ENCODE measurements around the gene ADPRHL1.

ADPRHL1 gene

GRCh38 chr13:113365583-113365970 lies 87.7 kb downstream of the ADPRHL1 start:
- no peak for DNase-seq (ENCODE audit: low read depth)
- H3K4me3 ChIP-seq (ENCODE audit: low read depth, low read length) = no peak overlapping the region

DNA sequence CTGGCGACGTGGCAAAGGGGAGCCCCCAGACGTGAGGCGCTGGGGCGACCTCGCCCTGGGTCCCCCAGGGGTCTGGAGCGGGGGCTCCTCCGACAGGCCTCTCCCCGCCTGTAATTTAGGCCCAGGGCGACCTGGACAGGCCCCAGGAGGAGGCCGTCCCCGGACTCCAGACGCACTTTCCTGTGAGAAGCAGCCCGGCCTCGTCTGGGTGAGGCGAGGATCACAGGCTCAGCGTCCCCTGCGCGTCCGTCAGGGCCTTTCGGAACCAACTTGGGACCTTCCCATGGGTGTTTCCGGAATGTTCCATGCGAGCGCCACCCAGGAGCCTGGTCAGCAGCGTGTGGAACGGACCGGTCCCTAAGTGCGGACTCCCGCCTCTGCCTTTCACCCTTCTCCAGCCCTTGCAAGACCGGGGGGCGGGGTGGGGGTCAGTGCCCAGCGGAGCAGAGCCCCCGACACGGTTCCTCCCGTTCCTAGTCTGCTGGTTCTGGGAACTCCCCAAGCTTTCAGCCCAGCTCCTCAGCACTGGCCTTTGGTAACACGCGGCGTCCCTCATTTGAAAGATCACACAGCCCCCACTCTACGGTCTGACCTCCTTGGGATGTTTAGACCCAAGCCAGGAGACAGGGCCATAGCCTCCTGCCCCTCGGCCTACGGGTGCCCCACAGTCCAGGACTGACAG lies 88.2 kb downstream of the ADPRHL1 start:
- DNase-seq (ENCODE audit: low read depth) = no peak
- H3K4me3 ChIP-seq (ENCODE audit: low read depth, low read length) = peak overlapping the region; percentile 41

DNA sequence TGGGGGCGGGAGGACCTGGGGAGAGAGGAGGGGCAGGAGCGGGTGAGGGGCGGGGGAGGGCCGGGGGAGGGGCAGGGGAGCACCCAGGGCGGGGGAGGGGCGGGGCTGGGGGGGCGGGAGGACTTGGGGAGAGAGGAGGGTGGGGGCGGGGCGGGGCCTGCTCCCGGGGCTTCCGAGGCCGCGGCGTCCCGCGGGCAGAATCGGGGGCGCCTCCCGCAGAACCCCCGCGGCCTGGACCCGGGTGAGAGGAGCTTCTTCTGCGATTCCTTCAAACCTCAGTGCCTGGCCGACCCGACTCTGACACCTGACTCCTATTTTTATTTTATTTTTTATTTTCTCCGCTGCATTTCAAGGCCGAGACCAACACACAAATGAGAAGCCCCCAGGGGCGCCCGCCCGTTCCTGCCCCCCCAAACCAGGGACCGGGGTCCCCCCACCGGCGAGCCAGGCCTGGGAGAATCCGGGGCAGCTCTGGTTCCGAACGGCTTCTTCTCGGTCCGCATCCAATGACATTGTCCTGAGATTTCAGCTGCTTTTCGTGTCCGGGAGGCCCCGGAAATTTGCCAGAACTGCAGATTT lies 88.9 kb downstream of the ADPRHL1 start:
- H3K4me3 ChIP-seq (ENCODE audit: low read depth, low read length) = peak overlapping the region; percentile 41
- DNase-seq (ENCODE audit: low read depth) = no peak

GRCh38 chr13:113361406-113361805 lies 91.9 kb downstream of the ADPRHL1 start:
- no peak overlapping the region for H3K4me3 ChIP-seq (ENCODE audit: low read depth, low read length)
- DNase-seq (ENCODE audit: low read depth) = no peak

GRCh38 chr13:113360446-113360845 lies 92.8 kb downstream of the ADPRHL1 start:
- no peak for DNase-seq (ENCODE audit: low read depth)
- no peak overlapping the region for H3K4me3 ChIP-seq (ENCODE audit: low read depth, low read length)

- DNase-seq (ENCODE audit: low read depth) = no peak
- no peak overlapping the region for H3K4me3 ChIP-seq (ENCODE audit: low read depth, low read length)
These were observed 93.7 kb downstream of the ADPRHL1 start for GRCh38 chr13:113359571-113359970.

DNA sequence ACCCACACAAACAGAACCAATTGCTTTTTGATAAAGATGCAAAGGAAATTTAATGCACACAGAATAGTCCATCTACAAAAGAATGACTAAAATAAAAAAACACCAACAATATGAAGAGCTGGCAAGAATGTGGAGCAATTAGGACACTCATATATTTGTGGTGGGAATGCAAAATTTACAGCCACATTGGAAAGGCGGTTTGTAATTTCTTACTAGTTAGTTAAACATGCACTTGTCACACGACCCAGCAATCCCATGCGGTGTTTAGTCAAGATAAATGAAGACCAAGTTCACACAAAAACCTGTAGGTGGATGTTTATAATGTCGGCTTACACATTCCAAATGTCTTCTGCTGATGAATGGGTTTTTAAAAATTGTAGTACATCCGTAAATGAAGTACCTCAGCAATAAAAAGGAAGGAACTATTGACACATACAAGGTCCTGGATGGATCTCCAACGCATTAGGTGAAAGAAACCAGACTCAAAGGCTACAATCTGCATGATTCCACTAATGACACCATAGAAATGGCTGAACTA lies 94.6 kb downstream of the ADPRHL1 start:
- no peak for DNase-seq (ENCODE audit: low read depth)
- H3K4me3 ChIP-seq (ENCODE audit: low read depth, low read length) = no peak overlapping the region

GRCh38 chr13:113357529-113357928 lies 95.8 kb downstream of the ADPRHL1 start:
- DNase-seq (ENCODE audit: low read depth) = peak; percentile 31

GRCh38 chr13:113356596-113356995 lies 96.7 kb downstream of the ADPRHL1 start:
- no peak for DNase-seq (ENCODE audit: low read depth)
- no peak overlapping the region for H3K4me3 ChIP-seq (ENCODE audit: low read depth, low read length)

More at GRCh38 chr13:113357529-113357928, 95.8 kb downstream of the ADPRHL1 start:
- no peak overlapping the region for H3K4me3 ChIP-seq (ENCODE audit: low read depth, low read length)

- no peak for DNase-seq (ENCODE audit: low read depth)
These were observed 97.7 kb downstream of the ADPRHL1 start for GRCh38 chr13:113355621-113356020.

GRCh38 chr13:113354831-113355610 lies 98.3 kb downstream of the ADPRHL1 start:
- no peak overlapping the region for H3K4me3 ChIP-seq (ENCODE audit: low read depth, low read length)
- DNase-seq (ENCODE audit: low read depth) = no peak

More at GRCh38 chr13:113355621-113356020, 97.7 kb downstream of the ADPRHL1 start:
- H3K4me3 ChIP-seq (ENCODE audit: low read depth, low read length) = no peak overlapping the region

GRCh38 chr13:113353254-113353653 lies 100.0 kb downstream of the ADPRHL1 start:
- no peak overlapping the region for H3K4me3 ChIP-seq (ENCODE audit: low read depth, low read length)
- DNase-seq (ENCODE audit: low read depth) = no peak

DNA sequence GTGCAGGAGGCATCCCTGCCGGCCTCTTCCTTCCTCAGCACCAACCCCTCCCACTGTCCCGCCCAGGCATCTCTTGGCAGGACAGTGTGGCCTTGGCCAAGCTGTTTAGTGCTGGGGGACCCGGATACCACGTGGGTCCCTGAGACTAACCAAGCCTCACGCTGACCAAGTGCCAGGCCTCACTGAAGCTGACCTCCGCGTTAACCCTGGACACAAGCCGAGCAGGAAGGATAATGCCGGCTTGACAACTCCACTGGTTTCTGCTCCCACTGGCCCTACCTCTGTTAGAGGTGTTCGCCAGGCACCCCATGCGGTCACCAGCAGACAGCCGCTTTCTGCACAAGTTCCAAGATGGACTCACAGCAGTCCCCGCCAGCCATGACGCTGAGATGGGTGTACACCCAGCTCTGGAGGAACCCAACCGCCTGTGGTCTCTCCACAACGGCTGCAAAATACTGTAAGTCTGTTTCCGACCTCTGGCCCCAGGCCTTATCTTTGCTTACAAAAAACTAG lies 101.7 kb downstream of the ADPRHL1 start:
- H3K4me3 ChIP-seq (ENCODE audit: low read depth, low read length) = no peak overlapping the region
- no peak for DNase-seq (ENCODE audit: low read depth)

GRCh38 chr13:113350938-113351335 lies 102.4 kb downstream of the ADPRHL1 start:
- DNase-seq (ENCODE audit: low read depth) = no peak
- H3K4me3 ChIP-seq (ENCODE audit: low read depth, low read length) = no peak overlapping the region

DNA sequence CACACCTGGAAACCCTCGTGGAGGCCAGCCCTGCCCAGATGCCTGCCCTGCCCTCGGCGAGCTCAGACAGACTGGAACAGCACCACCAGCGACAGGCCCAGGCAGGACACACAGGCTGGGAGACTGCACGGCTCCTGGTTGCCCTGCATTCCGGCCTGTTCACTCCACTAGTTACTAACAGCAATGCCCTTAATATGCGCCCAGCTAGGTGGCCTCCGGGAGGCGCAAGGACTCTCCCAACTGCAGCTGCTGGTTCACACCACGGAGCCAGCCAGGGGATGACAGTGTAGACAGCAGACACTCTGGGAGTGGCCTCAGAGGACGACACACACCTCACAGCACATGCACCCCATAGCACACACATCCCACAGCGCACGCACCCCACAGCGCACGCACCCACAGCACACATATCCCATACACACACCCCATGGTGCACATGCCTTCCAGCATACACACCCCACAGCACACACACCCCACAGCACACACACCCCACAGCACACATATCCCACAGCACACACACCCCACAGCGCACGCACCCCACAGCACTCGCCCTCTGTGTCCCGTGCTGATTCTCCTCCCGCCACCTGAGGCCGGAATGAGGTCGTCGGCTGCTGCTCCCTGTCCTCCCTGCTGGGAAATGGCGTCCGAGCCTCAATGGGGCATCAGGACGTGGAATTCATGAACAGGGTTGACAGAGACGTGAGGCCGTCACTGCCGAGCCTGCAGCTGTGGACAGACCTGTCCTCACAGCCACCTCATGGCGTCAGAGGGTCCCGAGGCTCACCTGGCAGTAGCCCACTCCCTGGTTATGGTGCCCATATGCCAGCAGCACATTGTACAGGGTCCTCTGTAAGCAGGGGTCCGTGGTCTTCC lies 103.0 kb downstream of the ADPRHL1 start:
- H3K4me3 ChIP-seq (ENCODE audit: low read depth, low read length) = no peak overlapping the region
- no peak for DNase-seq (ENCODE audit: low read depth)

All from skeletal muscle cell (primary cell).